ENCODE measurements around the gene DIP2C.
"Not testable (repeated sequence)": the region's sequence is repeated elsewhere in the genome, so short reads cannot be mapped to it uniquely, and the experiment has no call there.

DIP2C gene

GRCh38 chr10:660413-660969 lies 29.0 kb downstream of the DIP2C start:
- DNase-seq (ENCODE audit: low read depth): no peak

DNA sequence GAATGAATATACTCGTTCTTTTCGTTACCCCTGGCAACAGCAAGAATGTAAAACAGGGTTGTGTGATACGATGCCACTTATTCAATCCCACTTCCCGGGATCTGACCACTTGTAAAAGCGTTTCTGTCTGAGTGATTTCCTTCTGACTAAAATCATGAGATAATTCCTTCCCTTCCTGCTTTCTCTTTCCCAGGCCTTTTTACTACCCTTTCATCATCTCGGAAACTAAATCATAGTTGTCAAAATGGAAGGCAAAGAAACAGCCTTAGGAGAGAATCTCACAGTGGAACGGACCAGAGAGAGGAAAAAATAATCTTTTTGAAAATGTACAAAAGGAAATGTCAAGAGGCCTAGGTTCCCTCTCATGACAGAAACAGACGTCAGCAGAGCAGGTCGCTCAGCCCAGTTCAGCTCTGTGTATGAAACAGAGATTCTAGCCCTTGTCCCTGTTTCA lies 29.8 kb downstream of the DIP2C start:
- DNase-seq (ENCODE audit: low read depth): no peak

DNA sequence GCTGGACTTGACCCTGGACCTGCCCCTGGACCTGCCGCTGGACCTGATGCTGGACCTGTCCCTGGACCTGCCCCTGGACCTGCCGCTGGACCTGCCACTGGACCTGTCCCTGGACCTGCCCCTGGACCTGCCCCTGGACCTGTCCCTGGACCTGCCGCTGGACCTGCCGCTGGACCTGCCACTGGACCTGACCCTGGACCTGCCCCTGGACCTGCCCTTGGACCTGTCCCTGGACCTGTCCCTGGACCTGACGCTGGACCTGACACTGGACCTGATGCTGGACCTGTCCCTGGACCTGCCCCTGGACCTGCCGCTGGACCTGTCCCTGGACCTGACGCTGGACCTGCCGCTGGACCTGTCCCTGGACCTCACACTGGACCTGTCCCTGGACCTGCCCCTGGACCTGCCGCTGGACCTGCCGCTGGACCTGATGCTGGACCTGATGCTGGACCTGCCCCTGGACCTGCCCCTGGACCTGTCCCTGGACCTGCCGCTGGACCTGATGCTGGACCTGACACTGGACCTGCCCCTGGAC lies 31.6 kb downstream of the DIP2C start:
- not testable (repeated sequence) for DNase-seq (ENCODE audit: low read depth)

GRCh38 chr10:656883-657282 lies 32.6 kb downstream of the DIP2C start:
- DNase-seq (ENCODE audit: low read depth): no peak

- no peak for DNase-seq (ENCODE audit: low read depth)
These were observed 34.3 kb downstream of the DIP2C start for GRCh38 chr10:655184-655583.

DNA sequence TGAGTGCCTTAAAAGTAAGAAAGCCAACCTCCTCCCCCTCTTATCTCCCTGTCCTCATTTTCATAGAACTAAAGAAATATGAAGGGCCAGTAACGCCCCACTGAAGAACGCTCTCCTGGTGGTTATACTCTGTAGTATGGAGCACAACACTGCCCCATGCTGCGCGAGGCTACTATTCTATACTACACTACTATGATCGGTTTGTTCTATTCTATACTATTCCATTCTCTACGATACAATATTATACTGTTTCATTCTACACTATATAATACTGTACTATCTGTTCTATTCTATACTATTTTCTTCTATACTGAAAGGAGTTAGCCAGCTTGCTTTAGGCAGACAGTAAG lies 34.8 kb downstream of the DIP2C start:
- no peak for DNase-seq (ENCODE audit: low read depth)

GRCh38 chr10:653991-654646 lies 35.3 kb downstream of the DIP2C start:
- no peak for DNase-seq (ENCODE audit: low read depth)

DNA sequence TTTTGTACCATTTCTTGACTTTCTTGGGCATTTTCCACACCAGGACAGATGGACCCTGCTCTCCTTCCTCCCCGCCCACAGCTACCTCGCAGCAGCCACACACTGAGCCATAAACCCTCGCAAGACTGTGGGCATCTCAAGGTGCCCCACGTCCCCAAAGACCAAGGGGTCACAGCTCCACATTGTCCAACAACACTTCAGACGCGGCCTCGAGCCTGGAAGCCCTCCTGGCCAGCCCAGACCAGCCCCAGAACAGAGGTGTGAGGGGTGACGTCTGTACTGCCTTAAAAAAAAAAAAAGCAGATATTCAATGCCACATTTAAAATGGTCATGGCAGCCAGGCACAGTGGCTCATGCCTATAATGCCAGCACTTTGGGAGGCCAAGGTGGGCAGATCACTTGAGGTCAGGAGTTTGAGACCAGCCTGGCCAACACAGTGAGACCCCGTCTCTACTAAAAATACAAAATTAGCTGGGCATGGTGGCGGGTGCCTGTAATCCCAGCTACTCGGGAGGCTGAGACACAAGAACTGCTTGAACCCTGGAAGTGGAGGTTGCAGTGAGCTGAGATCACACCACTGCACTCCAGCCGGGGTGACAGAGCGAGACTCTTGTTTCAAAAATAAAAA lies 36.5 kb downstream of the DIP2C start:
- DNase-seq (ENCODE audit: low read depth): not testable (repeated sequence)

GRCh38 chr10:652233-652632 lies 37.2 kb downstream of the DIP2C start:
- no peak for DNase-seq (ENCODE audit: low read depth)

DNA sequence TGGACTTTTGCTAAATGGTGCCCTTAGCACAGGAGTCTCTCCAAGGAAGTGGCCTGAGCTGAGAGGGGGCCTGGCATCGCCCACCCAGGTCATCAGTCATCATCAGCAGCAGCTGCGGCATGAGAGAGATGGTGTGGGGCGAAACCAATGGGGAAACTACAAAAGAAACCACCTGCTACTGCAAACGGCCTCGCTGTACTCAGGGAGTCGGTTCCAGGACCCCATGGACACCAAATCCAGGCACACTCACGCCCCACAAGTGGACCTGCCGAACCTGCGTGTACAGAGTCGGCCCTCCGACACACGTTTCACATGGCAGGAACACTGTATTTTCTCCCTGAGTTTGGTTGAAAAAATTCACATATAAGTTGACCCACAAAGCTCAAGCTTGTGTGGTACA lies 37.8 kb downstream of the DIP2C start:
- no peak for DNase-seq (ENCODE audit: low read depth)

- DNase-seq (ENCODE audit: low read depth): no peak
These were observed 38.4 kb downstream of the DIP2C start for GRCh38 chr10:650886-651615.

DNA sequence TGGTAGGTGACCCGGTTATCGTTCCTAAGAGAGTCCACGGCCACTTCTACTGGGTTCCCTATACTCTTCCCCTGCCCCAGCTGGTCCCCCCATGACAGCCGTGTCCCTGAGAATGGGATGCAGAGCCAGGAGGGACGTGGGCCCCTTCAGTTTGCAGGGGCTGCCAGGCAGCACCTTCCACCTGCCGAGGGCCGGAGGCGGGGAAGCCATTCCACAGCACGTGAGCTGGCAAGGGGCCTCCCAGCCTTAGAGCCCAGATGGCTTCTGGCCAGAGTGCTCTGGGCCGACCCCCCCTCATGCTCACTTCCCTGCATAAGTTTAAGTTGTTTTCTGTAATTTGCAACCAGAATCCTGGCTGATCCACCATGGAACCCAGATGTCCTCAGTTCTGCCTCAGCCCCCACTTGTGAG lies 39.0 kb downstream of the DIP2C start:
- DNase-seq (ENCODE audit: low read depth): no peak

DNA sequence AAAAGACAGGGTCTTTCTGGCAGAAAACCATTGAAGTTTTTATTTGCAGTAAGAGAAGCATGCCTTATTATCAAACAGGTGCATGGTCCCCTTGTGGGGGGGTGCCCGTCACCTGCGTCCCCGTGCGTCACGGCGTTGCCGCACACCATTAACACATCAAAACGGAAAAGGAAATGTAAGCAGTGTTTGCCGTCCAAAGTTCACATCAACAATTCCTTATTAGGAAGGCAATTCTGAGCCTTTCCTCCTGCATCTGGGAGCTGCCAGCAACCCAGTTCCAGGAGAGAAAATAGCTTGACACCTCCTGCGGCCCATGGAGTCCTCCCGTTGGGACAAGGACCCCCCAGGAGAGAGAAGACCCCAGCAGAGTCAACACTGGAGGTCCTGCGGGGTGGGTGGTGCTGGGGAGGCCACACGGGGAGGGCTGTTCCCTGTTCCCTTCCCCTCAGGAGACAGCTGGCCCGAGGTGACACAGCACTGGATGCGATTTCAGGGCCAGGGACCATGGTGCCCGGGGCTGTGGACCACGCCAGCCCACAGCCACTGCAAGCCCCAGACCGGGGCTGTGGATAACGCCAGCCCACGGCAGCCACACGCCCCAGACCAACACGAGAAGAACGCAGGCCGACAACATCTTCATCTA lies 39.5 kb downstream of the DIP2C start:
- no peak for DNase-seq (ENCODE audit: low read depth)

DNA sequence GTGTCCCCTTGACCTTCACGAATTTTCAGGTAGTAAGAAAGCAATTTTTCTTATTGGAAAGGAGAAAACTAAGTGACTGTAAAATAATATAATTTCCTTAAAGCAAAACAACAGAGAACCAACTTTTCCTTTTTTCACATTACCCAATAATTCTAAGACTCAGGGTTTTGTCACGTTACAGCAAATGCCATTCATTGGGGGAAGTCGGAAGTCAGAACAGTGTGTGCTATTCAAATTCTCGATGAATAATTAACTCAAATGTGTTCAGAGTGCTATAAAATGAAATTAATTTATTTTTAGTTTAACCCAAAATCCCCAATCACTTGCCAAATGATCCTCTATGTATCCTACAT lies 40.0 kb downstream of the DIP2C start:
- no peak for DNase-seq (ENCODE audit: low read depth)

DNA sequence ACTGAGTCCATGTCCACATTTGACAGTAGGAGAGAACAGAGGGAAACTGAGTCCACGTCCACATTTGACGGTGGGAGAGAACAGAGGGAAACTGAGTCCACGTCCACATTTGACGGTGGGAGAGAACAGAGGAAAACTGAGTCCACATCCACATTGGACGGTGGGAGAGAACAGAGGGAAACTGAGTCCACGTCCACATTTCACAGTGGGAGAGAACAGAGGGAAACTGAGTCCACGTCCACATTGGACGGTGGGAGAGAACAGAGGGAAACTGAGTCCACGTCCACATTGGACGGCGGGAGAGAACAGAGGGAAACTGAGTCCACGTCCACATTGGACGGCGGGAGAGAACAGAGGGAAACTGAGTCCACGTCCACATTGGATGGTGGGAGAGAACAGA lies 42.4 kb downstream of the DIP2C start:
- DNase-seq (ENCODE audit: low read depth): not testable (repeated sequence)

GRCh38 chr10:646118-646524 lies 43.3 kb downstream of the DIP2C start:
- no peak for DNase-seq (ENCODE audit: low read depth)

DNA sequence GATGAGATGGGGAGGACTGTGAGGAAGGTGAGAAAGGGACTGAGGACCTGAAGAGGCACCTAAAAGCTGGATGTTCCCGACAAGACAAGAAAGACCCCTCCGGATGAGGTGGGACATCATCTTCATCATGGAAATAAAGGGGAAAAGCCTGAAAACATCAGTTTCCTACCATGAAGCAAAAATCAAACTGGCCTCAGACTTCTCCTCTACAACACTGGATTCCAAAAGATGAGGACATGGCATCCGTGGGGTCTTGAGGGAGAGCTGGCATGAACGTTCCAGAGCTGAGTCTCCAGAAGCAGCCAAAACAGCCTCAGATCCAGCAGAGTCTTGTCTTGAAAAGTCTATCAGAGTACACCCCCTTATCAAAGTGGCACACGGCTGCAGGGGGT lies 44.5 kb downstream of the DIP2C start:
- no peak for DNase-seq (ENCODE audit: low read depth)

DNA sequence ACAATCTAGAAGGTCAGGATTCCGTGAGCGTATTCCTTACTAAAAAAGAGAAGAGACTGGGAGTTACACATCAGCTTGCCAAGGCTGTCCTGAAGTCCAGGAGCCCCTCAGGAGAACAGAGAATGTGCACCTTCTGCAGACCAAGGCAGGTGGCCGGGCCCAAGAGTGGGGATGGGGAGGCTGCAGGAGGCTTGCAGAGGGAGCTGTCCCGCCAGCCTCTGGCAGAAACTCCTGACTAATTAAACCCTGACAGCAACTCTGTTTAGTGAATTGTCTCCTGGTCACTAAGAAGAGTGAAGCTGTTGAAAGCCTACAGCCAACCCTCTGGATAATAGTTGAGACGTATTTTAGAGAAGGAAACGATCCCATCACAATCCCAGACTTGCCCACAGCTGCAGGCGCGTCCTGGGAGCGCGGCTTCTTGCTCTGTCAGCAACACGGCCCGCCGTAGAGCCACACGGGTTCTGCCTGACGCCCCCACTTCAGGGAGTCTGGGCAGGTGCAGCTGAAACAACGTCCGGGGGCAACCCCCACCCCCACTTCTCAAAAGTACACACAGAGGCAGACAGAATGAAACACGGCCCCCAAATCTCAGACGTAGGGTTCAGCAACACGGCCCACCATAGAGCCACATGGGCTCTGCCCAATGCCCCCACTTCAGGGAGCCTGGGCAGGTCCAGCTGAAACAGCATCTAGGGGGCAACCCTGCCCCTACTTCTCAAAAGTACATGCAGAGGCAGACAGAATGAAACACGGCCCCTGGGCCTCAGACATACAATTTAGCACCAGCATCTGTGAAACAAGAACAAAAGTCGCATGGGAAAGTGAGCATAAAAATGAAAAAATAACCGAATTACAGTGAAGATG lies 45.2 kb downstream of the DIP2C start:
- no peak for DNase-seq (ENCODE audit: low read depth)

GRCh38 chr10:642186-642890 lies 47.1 kb downstream of the DIP2C start:
- no peak for DNase-seq (ENCODE audit: low read depth)

- DNase-seq (ENCODE audit: low read depth): no peak
These were observed 48.1 kb downstream of the DIP2C start for GRCh38 chr10:641149-642010.
